GM12875 (cell line): ENCODE results near the gene RSPO3.

Experiments
- H3K4me3 ChIP-seq: one replicate; pipeline ENCODE4 v1.5.1; 2011; ENCODE audit warnings: low read depth, low read length, control low read depth
- TF ChIP-seq, protein P1 (sequence below): IDR thresholded peaks from 2 replicates; pipeline ENCODE4 v1.5.1; 2011; ENCODE audit warnings: low read depth, mild to moderate bottlenecking, control low read depth, inconsistent platforms, low read length, moderate library complexity, borderline replicate concordance; ENCODE audit not compliant: insufficient read depth

RSPO3 gene

DNA sequence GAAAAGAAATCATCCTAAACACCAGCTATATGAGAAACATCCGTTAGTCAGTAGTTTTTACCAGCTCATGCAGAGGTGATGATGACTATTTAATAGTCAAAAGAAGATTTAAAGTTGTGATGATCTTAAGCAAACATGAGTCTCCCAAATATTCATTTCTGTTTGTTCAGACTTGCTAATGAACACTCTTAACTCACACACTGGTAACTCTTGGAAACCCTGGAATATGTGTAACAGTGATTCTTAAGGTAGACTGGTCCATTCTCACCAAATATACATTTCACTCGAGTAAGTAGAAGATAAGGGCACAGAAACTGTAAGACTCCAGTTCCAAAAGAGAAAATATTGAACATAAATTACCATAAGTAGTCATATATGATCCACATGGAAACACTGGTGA, 29.1 kb downstream of the RSPO3 start:
- TF ChIP-seq, protein P1, sequence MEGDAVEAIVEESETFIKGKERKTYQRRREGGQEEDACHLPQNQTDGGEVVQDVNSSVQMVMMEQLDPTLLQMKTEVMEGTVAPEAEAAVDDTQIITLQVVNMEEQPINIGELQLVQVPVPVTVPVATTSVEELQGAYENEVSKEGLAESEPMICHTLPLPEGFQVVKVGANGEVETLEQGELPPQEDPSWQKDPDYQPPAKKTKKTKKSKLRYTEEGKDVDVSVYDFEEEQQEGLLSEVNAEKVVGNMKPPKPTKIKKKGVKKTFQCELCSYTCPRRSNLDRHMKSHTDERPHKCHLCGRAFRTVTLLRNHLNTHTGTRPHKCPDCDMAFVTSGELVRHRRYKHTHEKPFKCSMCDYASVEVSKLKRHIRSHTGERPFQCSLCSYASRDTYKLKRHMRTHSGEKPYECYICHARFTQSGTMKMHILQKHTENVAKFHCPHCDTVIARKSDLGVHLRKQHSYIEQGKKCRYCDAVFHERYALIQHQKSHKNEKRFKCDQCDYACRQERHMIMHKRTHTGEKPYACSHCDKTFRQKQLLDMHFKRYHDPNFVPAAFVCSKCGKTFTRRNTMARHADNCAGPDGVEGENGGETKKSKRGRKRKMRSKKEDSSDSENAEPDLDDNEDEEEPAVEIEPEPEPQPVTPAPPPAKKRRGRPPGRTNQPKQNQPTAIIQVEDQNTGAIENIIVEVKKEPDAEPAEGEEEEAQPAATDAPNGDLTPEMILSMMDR, result no peak
- no peak overlapping the region for H3K4me3 ChIP-seq

DNA sequence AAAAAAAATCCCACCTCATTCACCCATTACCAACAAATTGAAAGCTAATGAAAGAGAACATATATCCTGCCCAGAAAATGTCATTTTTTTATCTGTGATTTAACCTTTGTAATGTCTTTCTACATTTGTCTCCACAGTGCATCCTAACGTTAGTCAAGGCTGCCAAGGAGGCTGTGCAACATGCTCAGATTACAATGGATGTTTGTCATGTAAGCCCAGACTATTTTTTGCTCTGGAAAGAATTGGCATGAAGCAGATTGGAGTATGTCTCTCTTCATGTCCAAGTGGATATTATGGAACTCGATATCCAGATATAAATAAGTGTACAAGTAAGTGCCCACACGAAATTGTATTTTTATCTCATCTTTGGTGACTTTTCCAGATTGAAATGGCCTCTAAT, 30.0 kb downstream of the RSPO3 start:
- TF ChIP-seq, protein P1, result no peak
- no peak overlapping the region for H3K4me3 ChIP-seq

DNA sequence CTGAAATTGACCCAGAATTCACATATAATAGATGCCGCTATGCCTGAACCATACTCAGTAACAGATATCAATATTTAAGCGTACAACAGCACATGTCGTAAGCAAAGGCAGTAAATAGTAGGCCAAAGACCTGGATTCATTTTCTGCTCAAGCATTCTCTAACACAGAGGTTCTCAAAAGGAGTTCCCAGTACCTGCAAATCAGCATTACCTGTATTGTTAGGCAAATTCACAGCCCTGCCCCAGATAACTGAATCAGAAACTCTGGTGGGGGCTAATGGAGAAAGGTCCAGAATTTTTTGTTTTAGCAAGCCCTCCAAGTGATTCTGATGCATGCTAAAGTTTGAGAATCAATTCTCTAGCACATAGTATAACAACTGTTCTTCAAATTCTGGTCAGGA, 36.0 kb downstream of the RSPO3 start:
- no peak overlapping the region for H3K4me3 ChIP-seq
- TF ChIP-seq, protein P1, result no peak

DNA sequence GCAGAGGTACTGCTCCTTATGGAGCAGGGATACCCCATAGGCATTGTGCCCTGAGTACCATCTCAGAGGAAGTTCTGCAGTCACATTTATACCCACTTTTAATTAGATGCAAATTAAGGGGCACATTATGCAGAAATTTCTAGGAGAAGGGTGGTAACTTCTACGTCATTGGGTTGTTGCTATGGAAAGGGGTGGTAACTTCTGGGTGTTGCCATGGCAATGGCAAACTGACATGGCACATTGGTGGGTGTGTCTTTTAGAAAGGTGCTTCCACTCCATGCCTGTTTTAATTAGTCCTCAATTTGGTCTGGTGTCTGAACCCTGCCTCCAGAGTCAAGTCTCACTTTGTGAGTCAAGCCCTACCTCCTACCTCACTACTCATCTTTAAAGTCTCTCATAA, 42.0 kb downstream of the RSPO3 start:
- H3K4me3 ChIP-seq, result no peak overlapping the region
- TF ChIP-seq, protein P1, result no peak

DNA sequence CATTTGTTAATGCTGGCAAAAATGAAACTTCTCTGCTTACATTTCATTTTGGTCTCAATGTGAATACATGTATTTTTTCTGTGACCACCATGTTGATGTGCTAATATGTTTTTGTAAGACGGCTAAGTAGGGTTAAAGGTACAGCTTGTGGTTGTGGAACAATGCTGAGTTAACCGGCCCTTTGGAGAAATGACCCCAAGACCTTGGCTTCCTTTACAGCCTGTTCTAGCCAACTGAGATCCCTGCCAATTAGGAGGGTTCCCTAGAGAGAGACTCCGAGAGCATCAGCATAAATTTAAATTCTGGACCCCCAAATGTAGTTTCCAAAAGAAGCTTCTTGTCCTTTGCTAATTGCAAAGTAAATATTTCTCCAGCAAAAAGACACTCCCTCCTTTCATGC, 44.4 kb downstream of the RSPO3 start:
- TF ChIP-seq, protein P1, result no peak
- H3K4me3 ChIP-seq, result no peak overlapping the region

DNA sequence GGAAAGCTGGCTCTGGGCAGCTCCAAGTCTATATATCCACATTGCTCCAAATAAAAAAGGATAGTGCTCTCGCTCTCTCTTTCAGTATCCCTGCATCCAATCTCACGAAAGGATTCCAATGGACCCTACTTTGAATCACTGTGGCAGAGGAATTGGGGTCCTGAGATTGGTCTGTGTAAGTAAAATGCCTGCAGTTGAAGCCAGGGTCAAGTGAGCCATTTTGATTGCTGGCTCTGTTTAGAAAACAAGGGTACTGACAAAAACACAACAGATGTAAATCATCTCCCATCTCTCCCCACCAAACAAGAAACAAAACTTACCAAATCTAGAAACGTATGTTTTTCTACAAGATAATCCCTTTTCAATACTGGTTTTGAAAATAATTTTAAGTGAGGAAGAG, 45.6 kb downstream of the RSPO3 start:
- TF ChIP-seq, protein P1, result no peak
- no peak overlapping the region for H3K4me3 ChIP-seq

DNA sequence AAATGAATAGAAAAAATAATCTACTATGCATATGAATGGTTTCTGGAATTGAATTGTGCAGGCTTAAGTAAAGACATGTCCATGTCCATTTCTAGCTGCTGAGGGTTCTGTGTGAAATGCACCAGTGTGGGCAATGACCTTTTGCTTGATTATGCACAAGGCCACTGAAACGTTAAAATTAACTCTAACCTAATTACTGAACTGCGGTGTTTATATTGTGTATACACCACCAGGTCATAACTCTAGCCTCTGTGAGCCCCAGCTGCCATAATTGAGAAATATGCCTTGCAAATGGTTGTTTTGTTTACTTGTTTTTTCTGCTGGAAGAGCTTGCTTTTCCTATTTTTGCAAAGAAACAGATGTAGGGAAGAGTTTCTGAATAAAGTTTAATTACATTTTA, 46.1 kb downstream of the RSPO3 start:
- H3K4me3 ChIP-seq, result no peak overlapping the region
- TF ChIP-seq, protein P1, result no peak
